ACHN (cell line): ENCODE measurements around the gene OSBPL10.
A peak's percentile ranks its signal among the peaks of the same experiment; 100 is the strongest.

Source experiments
- DNase-seq: peaks from one replicate; pipeline ENCODE4 v3.0.0-alpha.2; 2015
- in situ Hi-C: cut with HindIII; loops from 2 replicates; pipeline ENCODE4 v1.10.0; 2017; ENCODE audit warnings: low sequenced_read_pairs, low pct_ligation_motif_present, low pct_unique_long_range_greater_than_20kb

Gene OSBPL10

DNA sequence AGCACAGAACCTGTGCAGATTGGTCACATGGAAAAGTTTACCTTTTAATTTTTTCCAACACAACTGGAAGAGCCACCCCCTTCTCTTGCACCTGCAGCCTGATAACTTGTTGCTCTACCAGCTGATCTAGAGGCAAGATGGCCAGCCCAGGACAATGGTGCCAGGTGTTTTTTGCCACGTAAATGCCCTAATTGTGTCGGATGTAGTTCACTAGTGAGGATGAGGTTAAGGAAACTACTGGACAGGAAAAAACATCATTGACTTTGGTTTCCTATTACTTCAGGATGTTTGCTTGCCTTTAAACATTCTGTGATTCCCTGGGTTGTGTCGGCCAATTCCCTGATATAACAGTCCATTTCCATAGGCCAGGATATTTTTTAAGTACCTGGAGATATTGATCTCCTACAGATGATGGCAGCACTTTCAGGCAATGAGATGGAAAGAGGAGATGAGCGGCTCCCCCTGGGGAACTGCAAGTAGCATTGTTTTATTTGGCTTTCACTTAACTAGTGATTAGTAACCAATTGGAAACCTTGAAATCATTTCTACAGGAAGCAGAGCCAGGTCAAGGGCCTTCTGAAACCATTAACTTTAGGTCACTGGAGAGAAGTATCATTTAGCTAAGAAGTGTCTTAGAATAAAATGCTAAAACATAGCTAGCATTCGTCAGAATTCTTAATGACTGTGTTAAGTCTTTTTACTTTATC lies 72.5 kb downstream of the OSBPL10 start:
- DNase-seq: peak; percentile 70
- in situ Hi-C loops: no loop called here

DNA sequence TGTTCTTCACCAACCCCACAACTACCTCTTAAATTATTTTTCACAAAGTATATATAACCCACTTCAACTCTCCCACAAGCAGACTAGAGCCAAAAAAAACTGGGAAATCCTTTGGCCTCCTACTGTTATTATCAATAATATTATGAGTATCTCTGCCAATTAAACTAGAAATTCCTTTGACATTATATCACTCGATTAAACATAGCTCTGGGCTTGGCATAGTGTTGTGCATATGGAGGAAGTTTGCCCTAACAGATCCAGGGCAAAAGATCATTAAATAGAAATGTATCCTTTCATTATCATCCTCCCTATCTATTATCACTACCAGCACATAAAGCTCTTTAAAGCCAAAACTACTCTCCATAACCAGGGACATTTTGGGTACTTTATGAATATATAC lies 74.9 kb downstream of the OSBPL10 start:
- no peak for DNase-seq
- in situ Hi-C loops: no loop called here

DNA sequence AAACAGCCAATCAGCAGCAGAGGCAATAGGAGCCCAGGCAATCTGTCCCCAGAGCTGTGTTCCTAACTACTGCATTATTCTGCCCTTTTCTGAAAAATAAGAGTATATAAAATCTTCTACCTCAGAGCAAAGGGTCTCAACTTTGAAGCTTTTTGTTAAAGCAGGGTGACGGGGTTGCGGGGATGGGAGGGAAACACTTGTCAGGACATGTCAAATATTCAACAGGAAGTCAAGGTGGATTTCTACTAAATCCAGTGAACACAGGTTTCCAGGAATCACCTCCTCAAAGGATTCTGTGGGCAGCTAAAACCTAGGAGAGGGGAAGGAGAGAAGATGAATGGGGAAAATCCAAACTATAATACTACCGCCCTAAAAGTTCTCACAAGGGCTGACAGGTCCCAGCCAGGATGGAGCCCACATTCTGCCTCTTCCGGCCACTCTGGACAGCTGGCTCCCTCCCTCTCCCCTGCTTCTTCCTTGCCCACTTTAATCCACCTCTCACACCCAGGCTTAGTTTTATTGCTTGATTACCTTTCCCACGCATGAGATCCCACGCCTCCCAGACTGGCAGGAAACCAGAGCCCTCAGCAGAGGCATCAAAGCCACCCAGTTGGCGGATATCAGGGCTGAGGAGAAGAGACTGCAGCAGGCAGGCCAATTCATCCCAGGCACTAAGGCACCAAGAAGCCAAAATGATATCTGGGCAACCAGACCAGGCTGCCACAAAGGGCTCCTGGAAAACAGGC lies 77.2 kb downstream of the OSBPL10 start:
- DNase-seq: peak; percentile 19
- in situ Hi-C loops: no loop called here

DNA sequence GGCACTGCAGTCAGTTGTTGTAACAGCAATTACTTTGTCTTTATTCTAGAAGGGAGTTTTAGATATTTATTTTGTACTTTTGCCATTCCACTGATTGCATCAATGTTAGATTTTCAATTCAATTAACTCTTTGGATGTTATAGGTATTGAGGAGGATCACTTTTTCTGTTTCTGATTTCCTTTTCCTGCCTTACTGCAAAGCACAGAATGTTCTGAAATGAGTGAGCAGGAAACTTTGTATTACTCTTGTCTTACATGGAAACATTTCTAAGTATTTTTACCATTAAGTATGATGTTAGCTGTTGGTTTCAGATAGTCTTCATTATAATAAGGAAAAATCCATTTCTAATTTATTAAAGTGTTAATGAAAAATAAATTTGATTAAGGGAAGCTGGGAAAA lies 80.5 kb downstream of the OSBPL10 start:
- no peak for DNase-seq
- in situ Hi-C loops: no loop called here

DNA sequence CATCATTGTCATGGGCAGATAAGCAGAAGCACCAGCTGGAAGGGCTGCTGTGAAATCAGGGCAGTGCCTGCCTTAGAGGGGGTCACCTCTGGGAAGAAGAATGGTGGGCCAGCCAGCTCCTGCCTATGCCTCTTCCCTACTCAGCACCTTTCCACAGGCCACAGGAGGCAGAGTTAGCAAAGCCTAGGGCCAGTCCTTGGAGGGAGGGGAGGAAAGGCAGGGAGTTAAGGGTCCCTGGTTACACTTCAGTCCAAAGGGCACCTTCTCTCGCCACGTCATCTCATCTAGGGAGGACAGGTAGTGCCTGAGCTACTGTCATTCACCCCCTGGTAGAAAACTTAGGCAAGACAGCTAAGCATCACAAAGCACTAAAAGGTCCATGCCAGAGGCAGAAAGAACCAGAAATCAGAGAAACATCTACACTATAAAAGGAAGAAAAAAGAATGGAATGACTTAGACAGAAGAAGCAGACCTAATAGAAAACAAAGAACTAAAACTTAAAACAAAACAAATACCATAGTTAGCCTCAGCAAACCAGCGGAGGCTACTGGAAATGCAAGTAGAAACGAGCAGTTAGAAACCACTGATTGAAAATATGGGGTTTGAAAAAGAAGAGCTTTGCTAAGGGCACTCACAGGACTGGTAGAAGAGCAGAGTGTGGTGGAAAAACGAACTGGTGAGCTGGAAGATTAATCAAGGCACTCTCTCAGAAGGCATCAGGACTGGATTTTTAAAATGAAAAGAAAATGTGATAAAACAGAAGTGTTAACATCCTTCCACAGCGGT lies 84.2 kb downstream of the OSBPL10 start:
- in situ Hi-C loops: no loop called here

DNA sequence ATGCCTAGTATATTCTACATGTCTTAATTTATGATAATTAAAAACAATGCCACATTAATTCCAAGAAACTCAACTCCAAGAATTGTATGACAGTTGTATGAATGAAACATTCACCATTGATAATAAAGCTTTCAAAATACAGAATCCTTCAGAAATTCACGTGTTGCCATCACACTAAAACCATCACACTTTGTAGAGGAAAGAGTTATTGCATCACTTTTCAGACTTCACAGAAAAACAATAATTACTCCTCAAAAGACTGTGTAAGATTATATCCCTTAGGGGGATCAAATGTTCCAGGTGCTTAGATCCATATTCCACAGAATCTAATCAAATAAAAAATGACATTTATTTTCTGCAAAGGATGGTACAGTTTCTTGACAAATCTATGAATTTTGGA lies 85.0 kb downstream of the OSBPL10 start:
- in situ Hi-C loops: no loop called here
- DNase-seq: no peak

More for the DNA sequence above, 84.2 kb downstream of the OSBPL10 start:
- no peak for DNase-seq

DNA sequence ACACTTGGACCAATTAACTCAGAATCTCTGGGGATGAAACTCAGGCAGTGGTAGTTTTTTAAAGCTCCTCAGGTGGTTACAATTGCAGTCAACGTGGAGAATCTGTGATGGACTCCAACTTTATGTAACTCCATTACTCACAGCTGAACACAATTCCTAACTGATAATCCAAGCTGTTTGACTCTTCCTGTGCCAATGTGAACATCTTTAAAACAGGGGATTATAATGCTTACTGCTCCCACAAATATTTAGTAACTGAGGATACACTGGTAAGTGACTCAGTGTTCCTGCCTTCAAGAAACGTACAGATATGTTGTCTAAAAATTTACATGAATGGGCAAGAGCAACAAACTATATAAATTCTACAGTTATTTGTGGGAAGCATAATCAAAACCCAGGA lies 85.6 kb downstream of the OSBPL10 start:
- in situ Hi-C loops: no loop called here
- DNase-seq: no peak

DNA sequence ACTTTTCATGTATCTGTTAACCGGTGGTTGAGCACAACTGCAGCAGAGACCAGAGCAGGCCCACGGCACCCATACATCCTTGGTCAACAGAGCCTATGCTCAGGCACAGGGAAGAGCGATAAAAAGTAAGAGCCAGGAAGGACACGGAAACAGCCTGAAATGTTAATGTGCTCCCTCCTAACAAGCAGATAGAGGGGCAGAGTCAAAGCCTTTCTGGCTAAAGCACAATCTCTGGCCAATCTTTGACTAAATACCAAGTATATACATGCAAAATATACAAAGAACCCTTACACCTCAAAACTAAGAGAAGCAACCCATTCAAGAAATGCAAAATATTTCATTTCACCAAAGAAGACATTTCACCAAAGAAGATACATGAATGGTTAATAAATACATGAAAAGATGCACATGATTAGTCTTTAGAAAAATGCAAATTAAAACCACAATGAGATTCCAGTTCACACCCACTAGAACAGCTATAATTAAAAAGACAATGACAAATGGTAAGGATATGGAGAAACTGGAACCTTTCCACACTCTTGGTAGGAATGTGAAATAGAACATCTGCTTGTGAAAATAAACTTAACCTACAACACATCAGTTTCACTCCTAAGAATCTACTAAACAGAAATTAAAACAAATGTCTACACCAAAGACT lies 88.0 kb downstream of the OSBPL10 start:
- DNase-seq: no peak

DNA sequence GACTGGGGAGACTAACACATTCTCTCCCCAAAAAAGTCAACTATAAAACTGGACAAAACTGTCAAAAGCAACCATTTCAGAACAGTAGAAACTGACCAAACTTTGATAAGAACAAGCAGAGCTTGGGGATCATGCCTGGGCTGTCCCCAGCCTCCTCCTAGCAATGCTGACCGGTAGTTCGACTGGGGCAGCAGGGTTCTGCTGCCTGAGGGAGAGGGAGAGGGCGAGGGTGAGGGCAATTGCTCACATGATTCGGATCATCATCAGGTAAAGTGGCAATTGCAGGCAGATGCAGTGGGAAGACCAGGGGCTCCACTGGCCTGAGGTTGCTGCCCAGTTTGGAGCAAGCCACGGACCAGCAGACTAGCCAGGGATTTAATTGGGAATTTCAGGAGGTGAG lies 88.6 kb downstream of the OSBPL10 start:
- in situ Hi-C loops: no loop called here
- no peak for DNase-seq

More for the DNA sequence above, 88.0 kb downstream of the OSBPL10 start:
- in situ Hi-C loops: no loop called here

DNA sequence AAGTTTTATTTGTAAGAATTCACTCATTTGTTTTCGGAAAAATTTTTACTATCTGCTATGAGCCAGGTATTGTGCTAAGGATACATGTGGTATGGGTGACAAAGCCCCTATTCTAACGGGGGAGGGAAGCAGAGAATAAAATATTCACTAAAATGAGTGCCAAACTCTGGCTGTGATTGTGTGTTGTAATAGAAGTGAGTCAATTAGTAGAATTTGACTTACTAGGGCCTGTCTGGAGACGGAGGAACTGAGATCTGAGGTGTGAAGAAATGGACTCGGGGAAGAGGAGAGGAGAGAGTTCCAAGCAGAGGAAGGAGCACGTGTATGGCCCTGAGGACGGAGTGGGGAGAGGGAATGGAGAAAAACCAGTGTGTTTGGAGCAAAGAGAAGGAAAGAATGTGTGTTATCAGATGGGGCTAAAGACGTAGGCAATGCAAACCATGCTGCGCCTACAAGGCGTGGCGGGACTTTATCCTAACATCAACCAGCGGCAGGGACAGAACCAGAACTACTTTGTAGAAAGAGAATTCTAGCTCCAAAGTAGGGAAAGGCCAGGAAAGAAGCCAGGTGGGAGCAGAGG lies 89.1 kb downstream of the OSBPL10 start:
- no peak for DNase-seq
- in situ Hi-C loops: no loop called here

DNA sequence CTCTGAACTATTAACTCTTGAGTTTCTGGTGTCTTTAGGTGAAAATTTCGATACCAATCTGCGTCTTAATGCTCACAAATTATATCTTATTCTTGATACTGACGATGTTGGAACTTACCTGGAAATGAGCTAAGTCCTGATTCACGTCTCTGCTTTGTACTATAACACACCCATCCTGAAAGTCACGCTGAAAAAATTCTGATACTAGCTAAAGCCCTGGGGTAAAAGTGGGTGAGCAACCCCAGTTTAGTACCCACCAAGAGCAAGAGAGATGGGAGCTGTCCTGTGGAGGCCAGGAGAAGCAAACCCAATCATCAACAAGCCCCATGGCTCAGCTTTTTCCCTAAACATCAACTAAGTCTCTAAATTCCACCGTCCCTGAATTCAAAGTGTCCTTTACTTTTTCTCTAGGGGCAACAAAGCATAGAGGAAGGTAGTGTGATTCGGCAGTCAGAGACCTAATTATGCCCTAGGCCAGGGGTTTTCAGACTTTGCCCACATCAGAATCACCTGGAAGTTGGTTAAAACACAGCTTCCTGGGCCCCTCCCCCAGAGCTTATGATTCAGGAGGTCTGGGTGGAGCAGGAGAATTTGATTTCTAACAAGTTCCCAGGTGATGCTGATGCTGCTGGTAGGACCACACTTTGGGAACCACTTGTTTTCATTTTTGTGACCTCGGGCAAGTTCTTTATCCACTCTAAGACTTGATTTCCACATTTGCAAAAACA lies 90.2 kb downstream of the OSBPL10 start:
- in situ Hi-C loops: no loop called here
- DNase-seq: no peak

DNA sequence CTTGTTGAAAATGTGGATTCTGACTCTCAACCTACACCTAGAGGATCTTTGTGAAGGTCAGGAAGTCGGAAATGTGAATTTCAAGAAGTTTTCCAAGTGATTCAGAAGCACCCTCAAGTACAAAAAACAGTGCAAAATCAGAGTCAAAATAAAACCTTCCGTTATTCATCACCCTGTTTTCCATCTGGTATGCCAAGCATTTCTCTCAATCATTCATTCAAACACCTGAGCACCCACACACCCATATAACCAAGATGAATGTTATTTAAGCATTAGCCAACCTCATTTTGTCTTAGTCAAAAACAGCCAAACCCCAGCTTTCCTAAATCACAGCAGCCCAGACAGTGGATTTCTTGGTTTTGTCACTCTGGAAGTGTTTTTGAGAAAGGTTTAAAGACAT lies 91.1 kb downstream of the OSBPL10 start:
- in situ Hi-C loops: no loop called here
- DNase-seq: no peak

DNA sequence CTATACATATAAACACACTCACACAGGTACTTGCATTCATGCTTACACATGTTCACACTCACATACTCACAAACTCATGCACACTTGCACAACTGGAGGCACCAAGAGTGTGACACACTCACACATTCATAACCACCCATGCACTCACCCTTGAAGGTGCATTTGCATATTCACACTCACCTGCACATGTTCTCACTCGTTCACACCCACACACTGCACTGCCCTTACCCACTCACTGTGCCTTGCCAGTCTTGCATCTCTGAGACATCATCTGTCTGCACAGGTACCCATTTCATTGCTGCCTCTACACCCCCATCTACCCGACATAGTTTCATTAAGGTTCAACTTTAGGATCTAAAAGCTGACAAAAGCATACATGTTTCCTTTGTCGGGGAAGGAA lies 95.8 kb downstream of the OSBPL10 start:
- in situ Hi-C loops: no loop called here
- no peak for DNase-seq

DNA sequence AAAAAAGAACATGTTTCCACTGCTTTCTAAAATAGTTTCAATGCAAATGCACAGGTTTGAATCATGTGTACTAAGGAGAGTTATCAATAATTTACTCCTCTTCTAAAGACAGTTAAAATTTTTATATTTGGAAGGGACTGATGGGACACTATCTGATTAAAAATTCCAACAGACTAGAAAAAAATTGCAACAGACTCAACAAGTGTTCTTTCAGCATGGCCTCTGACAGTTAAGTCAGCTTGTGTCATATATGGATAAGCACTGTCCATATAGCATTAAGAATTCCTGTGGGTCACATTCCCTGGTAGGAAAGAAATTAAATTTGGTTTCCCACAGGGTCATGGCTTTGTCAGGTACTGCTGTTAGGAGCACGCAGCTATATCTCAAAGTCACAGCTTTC lies 96.8 kb downstream of the OSBPL10 start:
- no peak for DNase-seq
- in situ Hi-C loops: no loop called here

DNA sequence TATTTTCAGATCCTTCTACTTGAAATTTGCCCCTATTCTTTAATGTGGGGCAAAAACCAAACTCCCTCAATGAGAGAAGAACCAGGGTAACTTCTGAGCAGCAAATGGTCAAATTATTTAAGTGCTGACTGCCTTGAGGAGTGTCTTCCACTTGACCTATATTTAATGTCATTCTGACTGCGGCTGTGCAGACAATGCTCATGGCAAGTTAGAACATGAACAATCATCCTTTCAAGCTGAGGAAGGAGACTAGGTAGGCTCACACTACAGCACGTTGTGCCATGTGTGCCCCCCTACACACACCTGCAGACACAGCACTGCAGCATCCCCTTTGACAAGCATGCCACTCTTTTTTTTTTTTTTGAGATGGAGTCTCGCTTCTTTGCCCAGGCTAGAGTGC lies 98.2 kb downstream of the OSBPL10 start:
- no peak for DNase-seq
- in situ Hi-C loops: no loop called here

DNA sequence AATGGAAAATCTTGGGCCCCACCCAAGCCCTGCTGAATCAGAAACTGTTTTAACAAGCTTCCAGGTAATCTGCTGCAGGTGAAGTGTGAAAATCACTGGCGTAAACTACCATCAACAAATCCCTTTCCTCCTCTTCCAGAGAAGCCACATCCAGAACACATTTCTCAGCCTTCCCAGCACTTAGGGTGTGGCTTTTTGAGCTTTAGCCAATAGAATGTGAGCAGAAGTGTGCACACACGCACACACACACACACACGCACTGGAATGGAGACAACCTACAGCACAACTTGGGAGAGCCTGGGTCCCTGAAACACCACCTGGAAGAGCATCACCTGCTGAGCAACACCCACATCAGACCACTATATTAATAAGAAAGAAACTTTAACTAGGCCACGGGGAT lies 98.6 kb downstream of the OSBPL10 start:
- DNase-seq: no peak
- in situ Hi-C loops: no loop called here

DNA sequence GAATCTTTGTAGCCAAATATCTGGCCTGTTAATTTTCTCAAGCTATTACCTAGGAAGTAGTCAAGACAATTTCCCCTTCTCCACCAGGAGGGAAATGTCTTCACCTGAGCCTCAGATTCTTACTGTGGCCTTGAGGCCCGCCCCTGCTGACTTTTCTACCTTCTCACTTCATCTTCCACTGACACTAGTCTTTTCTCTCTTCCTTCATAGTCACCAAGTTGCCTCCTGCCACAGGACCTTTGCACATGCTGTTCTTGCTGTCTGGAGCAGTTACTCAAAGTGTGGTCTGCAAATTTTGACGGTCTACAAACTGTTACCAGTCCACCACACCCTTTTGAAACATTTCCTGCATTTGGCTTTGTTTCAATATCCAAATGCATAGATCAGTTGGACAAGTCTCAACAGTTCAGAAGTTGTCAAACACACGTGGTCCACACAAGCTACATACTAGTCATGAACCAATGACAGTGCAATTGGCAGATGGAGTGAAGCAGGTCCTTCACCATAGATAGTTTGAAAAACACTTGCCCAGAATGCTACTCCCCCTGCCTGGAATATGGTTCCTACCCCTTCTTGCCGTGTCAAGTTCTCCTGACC lies 100.5 kb downstream of the OSBPL10 start:
- DNase-seq: no peak
- in situ Hi-C loops: no loop called here

DNA sequence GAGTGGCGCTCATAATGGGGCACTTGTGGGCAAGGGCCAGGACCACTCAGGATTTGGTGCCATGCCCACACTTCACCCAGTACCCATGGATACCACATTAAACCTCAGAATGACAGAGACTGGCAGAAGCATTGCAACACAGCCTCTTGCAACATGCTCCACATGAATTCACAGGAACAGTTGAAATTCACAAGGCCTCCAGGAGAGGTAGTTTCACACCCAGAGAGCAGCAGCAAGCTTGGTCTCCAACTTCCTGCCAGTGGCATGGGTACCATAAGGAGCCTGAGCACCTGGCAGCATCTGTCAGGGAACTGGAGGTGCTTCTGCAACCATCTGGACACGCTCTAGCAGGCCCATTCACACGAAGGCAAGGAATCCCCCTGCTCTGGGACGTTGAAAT lies 101.0 kb downstream of the OSBPL10 start:
- in situ Hi-C loops: no loop called here
- DNase-seq: peak; percentile 39
